Astrocyte of the hippocampus (primary cell): ENCODE measurements around the gene FDX2.
A peak's percentile ranks its signal among the peaks of the same experiment; 100 is the strongest.
"Not testable (repeated sequence)": the region's sequence is repeated elsewhere in the genome, so short reads cannot be mapped to it uniquely, and the experiment has no call there.

ENCODE experiments used
- DNase-seq: peaks from one replicate; pipeline ENCODE4 v3.0.0; 2011; ENCODE audit warnings: low read depth, low spot score

The FDX2 gene

DNA sequence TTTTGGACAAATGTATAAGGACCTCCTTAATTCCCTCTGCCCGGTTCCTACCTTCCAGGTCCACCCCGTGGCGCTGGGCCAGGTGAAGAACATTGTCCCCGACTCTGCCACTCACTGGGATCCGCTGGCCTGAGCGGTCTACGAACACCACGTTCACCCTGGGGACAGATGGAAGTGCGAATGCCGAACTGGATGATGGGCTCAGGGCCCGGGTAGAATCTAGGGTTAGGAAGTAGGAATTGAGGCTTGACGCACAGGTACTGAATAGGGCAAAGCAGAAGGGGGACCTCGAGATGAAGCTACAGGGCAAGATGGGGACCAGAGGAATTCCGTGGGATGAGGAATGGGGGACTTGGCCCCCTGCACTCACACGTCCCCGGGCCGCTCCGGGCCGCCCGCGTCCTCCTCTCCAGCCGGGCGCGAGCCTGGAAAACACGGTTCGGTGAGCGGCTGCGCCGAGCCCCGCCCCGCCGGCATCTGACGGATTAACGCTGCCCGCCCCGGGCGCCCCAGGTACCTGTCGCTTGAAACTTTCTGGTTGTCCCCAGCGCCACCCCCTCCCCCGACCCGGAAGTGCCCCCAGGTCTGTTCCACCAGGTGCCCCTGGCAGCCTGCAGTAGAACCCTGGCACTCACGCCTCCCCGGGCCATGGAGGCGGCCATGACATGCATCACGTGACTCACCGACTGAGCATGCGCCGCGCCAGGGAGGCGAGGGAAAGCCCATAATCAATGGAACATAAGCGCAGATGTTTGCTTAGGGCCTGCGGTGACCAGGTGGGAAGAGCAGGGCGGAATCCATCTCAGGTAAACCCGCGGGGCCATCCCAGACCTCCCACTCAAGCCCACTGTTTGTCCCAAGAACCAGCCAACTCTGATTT, at the start of gene FDX2:
FDX2 (minus strand) TSS at position 681 of the 880 bp plus-strand sequence; CDS start at position 662, 19 bp downstream.
- DNase-seq, result peak; percentile 91

DNA sequence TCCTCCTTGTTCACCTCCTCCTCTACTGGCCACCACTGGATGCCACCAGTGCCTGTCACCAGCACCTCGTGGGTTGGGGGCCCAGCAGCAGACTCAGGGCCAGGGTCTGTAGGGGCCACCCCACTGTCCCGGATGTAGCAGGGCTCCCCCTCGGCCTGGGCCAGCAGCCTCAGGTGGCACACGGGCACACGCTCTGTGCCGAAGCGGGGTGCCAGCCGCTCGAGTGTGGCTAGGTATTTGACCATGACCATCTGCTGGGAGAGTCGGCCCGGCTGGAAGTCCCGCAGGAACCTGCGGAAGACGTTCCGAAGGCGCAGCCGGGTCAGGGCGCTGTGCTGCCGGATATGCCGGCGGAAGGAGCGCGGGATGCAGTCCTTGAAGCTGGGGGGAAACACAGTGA, 49.7 kb upstream of the FDX2 start:
- no peak for DNase-seq

DNA sequence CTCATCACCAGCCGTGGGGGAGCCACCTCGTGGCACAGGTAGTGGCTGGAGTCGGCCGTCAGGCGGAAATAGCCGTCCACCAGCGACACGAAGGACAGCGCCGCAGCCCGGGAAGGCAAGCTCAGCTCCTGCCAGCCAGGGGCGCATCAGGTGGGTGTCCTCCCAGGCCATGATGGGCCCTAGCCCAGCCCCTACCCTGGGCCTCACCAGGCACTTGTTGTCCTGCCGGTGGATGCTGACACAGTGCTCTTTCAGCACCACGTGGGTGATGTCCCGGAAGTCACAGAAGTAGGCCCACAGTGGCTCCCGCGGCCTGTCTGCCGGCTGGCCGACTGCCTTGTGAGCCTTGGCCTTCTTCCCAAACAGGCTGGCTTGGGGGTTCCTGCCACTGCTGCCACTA, 48.8 kb upstream of the FDX2 start:
- DNase-seq, result no peak

DNA sequence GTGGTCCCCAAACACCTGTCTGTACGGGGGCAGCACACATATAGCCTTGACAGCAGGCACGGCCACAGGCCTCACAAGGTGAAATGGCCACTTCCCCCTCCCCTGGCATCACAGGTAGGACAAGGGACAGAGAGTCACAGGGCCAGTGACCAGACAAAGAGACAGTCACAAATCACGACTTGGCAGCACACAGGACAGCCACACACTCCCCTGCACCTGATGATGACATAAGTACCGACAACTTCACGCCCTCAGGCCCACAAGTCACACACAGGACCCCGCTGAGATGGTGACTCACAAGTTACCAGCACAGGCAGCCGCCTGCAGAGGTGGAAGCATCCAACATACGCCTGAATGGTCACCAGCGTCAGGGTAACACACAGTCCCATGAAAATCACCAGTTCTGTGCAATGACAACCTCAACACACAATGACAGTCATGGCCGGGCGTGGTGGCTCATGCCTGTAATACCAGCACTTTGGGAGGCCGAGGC, 48.0 kb upstream of the FDX2 start:
- DNase-seq, result peak; percentile 66

DNA sequence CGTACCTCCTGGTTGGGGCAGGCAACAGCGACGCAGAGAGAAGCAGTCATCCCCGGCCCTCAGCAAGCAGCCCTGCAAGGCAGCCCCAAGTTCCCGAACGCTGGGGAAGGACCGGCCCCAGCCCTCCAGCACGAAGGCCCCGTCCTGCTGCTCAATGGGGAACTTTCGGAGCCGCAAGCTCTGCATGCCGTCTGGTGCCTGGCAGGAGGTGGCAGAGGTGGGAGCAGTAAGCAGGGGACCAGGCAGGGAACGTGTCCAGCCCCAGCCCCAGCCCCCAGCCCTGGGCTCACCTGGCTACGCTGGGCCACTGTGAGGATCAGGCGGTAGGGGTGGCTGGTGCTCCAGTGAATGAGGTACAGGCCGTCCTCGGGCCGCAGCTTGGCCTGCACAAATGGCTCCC, 46.4 kb upstream of the FDX2 start:
- no peak for DNase-seq

DNA sequence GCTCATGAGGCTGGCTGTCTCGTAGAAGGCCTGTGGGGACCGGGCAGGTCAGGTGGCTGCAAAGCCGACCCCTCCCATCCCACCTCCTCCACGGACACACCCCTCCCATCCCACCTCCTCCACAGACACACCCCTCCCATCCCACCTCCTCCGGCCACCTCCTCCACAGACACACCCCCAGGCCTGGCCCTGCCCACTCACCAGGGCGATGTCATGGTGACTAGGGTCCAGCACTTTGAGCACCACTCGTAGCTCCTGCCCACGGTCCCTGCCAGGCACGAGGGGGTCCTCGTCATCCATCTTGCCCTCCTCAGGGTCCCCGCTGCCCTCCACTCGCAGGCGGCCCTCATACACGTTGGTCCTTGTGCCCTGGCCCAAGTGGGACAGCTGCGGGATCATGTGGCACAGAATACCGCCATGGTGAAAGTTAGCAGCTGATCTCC, 45.8 kb upstream of the FDX2 start:
- no peak for DNase-seq

DNA sequence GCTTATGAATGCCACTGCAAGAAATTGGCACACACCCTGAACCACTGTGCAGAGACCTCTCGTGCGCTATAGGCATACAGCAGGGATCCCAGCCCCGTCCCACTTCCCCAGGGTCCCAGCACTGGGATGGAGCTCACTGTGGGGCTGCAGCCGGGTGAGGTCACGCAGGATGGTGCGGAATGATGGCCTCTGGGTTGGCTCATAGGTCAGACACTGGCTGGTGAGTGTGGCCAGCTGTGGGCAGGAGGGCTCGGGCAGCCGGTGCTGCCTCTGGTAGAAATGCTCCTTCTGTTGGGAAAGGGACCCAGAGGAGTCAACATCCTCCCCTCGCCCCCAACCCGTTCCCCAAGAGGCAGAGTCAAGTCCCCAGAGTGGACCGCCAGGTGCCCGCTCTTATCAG, 40.6 kb upstream of the FDX2 start:
- DNase-seq, result no peak

DNA sequence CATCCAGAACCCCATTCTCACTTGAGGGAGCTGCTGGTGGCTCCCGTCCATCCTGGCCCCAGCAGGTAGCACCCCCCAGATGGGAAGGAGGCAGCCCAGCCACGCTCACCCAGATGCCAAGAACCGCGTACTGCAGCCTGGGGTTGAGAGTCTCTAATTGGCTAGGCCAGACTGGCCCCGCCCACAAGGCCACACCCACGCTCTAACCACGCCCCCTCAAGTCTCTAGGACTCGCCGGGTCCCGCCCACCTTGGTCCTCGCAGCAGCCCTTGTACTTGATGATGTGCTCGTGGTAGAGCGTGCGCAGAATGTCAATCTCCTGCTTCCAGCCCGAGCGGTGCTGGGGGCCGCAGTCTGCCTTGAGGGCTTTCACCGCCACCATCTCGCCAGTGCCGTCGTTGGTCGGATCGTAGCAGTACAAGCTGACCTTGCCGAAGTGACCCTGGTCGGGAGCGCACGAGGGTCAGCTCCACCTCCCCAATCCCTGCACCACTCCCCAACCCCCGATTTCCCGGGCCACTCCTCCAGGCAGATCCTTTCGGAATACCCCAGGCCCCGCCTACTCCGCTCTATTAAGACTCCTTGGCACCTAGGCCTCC, 38.1 kb upstream of the FDX2 start:
- peak; percentile 66 for DNase-seq

DNA sequence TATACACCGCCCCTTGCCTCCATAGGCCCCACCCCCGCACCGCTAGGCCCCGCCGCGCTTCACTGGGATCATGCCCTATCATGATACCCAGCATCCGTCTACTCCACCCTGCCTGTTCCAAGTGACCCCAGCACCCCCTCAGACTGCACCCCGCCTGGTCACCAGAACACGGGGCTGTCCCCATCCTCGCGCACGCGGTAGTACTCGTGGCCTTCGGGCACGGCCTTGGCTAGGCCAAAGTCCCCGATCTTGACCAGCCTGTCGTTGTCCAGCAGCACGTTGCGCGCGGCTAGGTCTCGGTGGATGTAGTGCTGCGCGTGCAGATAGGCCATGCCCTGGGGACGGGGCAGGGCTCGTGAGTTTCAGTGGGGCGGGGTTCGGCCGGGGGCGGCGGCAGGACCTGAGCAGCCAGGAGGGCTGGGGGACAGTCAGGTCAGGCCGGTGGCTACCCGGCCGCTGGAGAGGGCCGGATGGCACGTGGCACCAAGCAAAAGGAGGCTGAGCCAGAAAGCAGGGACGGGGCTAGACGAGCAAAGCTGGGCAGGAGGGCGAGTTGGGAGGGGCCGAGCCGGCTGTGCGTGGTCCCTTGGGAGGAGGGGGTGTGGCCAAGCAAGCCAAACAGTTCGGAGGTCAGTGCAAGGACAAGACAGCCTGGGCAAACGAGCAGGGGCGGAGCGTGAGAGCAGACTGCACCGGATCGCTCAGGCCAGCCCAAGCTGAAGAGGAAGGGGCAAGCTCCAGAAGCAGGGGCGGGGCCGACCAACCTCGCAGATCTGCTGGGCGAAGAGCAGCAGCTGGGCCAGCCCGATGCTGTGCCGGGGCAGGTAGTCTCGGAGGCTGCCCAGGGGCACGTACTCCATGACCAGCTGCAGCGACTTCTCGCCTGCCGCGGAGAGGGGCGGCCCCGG, 37.2 kb upstream of the FDX2 start:
- no peak for DNase-seq

DNA sequence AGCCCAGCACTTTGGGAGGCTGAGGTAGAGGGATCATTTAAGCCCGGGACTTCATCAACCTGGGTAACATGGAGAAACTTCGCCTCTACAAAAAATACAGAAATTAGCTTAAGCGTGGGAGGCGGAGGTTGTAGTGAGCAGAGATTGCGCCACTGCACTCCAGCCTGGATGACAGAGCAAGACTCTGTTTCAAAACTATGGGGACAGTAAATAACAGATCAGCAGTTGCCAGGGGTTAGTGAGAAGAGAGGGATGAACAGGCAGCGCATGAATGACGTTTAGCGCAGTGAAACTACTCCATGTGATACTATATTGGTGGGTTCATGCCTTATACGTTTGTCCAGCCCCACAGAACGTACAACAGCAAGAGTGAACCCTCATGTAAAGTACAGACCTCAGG, 30.7 kb upstream of the FDX2 start:
- no peak for DNase-seq

DNA sequence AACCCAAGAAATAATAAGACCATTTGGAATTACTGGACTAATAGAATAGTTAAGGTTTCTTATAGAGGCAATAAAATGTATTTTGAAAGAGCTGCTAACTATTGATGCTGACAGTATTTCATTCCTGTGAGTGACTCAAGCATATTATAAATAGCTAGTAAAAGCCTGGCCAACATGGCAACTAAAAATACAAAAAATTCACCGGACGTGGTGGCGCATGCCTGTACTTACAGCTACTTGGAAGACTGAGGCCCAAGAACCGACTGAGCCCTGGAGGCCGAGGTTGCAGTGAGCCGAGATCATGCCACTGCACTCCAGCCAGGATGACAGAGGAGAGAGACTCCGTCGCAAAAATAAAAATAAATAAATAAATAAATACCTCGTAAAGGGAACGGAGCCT, 29.0 kb upstream of the FDX2 start:
- no peak for DNase-seq

DNA sequence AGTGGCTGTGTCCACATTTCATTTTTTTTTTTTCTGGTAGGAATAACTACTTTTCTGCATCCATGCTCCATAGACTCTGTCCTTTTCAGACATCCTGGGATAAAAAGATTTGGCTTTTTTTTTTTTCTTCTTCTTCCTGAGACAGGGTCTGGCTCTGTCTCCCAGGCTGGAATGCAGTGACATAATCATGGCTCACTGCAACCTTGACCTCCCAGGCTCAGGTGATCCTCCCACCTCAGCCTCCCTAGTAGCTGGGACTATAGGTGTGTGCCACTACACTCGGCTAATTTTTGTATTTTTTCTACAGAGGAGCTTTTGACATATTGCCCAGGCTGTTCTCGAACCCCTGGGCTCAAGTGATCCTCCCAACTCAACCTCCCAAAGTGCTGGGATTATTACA, 27.7 kb upstream of the FDX2 start:
- DNase-seq, result no peak

DNA sequence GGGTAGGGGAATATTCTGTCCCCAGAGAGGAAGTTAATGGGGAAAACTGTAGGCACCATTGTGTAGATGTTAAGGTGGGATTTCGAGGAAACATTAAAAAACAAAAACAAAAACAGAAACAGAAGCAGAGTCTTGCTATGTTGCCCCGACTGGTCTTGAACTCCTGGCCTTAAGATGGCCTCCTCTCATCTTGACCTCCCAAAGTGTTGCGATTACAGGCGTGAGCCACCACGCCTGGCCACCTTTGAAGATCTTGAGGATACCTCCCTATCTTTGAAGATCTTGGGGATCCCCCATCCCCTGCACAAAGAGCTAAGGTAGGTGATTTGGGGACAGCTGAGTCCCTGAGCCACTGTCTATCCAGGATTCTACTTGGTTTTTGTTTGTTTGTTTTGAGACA, 24.2 kb upstream of the FDX2 start:
- DNase-seq, result no peak

DNA sequence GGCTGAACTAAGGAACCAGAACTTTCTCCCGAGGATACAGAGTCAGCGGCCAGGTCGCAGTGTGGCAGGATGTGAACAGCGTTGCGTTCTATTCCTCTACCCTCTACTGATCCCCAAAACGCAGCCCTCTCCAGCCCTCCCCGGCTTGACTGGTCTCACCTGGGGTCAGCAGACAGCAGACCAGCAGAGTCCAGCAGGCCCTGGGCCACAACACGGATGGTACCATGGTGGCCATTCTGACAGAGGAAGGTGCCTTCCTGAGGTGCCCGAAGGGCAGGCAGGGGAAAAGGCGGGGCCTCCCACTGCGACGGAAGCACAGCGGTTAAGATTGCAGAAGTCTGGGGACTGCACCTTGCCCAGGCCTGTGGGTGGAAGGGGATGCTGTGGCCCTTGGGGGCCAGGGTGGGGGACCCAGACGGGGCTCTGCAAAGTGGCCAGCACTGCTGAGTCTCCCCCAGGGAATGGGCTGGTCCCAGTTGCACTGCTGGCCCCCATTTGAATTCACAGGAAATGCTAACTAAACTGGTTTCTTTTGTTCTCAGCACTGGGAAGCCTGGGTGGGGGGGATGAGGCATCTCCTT, 23.7 kb upstream of the FDX2 start, which contains the start of gene ICAM3:
ICAM3 (minus strand) TSS at position 245 of the 581 bp plus-strand sequence; CDS start at position 235, 10 bp downstream.
- DNase-seq, result no peak

DNA sequence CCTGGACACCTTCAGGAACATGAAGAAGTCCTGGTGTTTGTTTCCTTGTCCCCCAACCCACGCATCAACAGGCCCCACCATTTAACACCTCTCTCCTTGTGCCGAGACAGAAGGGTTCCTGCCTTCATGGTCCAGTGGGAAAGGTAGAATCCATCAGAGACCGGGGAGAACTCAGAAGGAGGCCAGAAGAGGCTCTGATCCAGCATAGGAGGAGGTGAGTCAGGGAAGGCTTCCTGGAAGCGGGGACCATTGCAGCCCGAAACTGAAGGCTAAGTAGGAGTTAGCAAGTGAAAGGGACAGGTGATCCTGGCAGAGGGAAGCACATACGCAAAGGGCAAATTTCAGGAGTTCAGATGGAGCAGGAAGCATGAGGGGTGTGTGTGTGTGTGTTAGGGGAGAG, 23.1 kb upstream of the FDX2 start:
- DNase-seq, result no peak

DNA sequence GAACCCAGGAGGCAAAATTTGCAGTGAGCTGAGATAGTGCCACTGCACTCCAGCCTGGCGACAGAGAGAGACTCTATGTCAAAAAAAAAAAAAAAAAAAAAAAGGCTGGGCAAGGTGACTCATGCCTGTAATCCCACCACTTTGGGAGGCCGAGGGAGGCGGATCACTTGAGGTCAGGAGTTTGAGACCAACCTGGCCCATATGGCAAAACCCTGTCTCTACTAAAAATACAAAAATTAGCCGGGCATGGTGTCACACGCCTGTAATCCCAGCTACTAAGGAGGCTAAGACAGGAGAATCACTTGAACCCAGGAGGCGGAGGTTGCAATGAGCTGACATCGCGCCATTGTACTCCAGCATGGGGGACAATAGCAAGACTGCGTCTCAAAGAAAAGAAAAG, 20.9 kb upstream of the FDX2 start:
- not testable (repeated sequence) for DNase-seq

DNA sequence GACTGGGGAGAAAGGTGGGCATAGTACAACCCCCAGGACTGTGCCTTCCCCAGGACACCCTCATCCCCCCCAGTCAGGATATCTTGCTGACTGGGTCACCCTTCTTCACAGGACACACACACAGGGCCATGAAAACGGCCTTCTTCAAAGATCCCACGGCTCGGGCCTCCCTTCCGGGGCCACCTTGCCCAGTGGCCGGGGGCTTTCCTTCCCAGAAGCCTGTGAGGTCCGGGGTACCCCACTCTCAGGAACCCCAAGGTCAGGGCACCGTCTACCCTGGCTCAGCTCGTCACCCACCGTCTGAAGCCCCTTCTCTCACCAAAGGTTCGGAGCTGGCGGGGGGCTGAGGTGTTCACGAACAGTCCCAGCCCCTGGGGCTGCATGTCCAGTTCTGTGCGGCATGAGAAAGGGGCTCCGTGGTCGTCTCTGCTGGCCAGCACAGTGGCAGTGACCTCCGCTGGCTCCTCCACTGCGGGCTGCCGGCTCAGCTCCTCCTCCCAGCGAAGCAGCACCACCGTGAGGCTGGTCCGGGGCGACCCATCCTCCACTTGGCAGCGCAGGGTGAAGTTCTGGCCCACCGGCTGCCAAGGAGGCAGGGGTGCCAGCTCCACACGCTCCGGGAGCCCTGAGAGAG, 19.7 kb upstream of the FDX2 start:
- DNase-seq, result no peak

DNA sequence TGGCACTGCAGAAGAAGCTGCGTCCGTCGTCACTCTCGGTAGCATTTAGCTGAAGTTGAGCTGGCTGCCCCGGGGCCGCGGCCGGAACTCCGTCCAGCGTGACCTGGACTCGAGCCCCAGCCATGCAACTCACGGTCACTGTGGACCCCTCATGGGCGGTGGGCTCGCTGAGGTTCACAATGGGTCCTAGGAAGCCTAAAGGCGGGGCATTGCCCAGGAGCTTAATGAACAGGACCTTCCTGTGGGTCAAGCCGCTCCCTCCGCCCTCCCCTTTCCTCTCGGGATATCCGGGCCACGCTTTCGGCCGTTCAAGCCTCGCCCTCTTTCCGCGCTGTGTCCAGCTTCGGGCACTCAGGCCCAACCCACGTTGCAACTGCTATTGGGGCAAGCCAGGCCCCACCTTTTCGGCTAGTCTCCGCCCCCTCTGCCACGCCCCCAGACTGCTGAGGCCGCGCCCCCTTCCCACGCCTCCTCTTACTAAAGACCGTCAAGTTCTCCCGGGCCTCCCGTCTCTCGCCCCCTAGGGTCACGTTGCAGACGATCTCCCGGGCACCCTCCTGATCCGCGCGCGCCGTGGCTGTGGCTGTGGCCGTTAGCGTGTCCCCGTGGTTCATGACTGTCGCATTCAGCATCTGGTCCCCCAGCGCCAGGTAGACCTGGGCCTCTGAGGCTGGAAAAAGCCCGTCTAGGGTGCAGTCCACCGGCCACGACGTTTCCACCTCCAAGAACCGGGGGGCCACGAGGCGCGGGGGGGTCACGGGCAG, 19.0 kb upstream of the FDX2 start:
- DNase-seq, result peak; percentile 96

DNA sequence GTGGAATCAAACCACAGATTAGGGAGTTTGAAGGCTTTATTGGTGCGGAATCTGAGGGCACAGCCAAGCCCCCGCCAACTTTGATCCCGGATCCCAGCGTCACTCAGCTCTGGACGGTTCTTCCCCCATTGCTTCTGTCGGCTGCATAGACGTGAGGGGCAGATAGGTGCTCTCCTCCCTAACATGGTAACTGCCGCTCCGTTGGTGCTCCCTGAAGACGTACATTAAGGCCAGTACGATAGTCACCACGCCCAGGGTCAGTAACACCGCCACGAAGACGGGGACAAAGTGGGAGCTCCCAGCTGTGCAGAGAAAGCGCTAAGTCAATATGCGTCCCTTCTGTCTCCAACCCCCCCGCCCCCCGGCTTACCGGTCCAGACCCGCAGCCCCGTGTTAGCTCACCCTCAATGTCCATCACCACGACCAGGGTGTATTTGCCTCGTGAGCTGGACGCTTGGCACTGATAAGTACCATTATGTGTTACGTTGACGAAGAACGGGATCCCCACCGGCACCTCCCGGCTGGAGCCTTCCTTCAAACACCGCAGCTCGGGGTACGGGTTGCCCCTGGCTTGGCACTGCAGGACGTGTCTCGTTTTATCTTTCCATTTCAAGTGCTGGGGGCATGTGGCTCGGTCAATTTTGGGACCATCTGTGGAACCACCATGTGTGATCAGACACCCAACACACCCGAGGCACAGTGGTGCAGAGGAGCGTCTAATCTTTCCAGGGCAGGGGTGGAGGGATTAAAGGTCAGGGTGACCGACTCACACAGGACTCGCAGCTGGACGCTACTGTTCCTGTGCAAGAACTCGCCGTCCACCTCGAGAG, 18.2 kb upstream of the FDX2 start:
- DNase-seq, result peak; percentile 38
